Stimulated activated CD4-positive, alpha-beta T cell treated with anti-CD3 and anti-CD28 coated beads, Interleukin-1b, Interleukin-23, amount 100 ng/mL, for 1 hour (primary cell): ENCODE results near the gene RYK.
A peak's percentile ranks its signal among the peaks of the same experiment; 100 is the strongest.
"Not testable (repeated sequence)": the region's sequence is repeated elsewhere in the genome, so short reads cannot be mapped to it uniquely, and the experiment has no call there.

Experiments used
- DNase-seq, 2 donors: peaks; one replicate each; pipeline ENCODE4 v3.0.0-alpha.2; 2020; ENCODE audit warnings: low read depth in 2 of 2

RYK gene

DNA sequence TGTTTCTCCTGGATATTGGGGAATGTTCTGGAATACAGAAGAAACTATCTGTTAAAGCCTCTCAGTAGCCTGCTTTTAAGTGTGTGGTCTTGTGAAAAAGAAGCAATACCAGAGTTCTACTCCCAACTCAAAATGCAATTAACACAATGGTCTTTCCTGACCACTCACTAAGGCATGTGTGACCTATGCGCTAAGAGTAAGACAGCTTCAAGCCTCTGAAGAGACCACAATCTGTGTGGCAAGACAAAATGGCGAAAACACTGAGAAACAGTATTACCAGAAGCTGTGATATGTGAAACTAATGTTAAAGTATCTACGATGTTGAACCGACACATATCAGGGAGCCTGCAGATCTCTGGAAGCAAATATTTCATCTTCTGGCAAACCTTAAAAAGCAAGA is 33.8 kb downstream of the RYK start:
- DNase-seq, result no peak

DNA sequence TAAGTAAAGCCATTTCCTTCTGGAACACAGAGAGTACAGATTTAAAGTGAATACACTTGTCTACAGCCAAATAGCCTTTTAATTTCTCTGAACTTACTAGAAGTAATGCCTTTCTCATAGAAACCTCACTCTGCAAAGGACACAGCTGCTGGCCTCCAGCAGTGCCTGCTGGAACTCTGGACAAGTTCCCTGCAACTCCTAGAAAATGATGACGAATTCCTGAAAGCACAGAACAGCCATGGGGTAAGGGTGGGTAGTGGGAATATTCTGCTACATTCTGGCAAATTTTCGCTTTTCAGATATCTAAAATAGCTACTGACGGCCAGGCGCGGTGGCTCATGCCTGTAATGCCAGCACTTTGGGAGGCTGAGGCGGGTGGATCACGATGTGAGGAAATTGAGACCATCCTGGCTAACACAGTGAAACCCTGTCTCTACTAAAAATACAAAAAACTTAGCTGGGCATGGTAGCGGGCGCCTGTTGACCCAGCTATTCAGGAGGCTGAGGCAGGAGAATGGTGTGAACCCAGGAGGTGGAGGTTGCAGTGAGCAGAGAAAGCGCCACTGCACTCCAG is 34.4 kb downstream of the RYK start:
- no peak for DNase-seq

DNA sequence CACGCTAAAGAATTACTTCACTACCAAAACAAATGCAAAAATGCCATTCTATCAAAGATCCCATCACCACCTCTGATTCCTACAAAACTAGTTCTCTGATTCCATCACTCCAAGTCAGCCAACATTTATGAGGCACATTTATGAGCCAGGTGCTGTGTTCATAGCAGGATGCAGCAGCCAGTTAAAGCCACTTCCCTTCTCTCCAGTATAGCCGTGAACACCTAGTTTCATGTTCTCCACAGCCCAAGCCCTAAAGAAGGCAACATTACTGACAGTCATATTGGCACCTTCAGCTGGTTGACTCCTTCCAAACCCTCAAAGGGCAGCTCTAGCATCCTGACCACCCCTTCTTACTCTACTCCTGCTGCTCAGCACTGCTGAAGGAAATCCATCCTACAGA is 36.4 kb downstream of the RYK start:
- no peak for DNase-seq

DNA sequence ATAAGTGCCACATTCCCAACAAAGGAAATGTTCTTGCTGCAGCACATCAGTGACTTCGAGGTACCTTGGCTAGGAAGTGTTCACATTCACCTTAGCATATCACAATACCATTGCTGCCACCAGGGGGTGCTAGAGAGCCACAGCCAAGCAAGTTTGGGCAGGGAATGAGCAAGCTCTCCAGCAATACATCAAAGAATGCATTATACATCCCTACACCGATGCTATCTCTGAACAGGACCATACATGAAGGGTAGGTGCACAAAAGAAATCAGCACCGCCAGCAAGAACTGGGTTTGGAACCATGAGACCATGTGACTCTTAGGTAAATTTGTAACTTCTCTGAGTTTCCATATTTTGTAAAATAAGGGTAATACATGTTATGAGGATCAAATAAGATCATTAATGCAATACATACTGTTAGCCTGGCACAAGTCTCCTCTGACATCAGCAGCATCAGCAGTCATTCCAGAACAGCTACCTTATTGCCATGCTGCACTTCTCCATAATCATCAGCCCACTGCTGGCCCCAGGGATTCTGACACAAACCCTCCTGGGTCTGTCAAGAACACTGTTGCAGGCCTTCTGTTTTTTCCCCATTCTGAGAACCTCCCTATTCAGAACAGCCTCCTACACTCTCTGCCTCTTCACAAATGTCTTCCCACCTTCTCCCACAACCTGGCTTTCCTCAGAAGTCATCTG is 37.5 kb downstream of the RYK start:
- peak; percentile 68 to 94 for DNase-seq

DNA sequence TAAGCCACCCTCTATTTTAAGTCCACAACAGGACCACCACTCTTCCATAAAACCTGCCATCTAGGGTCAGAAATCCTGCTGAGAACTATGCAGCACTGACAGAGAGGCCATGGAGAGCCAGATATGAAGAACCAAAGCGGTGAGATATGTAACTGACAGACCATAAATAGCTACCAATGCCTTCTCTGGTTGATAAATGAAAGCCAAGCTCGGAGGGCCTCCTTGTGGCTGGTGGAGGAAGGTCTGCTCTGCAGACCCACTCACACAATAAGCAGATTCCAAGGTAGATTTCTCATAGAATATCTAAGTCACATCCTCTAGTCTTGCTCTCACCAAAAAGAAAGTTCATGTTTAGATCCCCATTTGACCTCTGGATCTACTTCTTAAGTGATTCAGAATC is 38.9 kb downstream of the RYK start:
- no peak for DNase-seq

DNA sequence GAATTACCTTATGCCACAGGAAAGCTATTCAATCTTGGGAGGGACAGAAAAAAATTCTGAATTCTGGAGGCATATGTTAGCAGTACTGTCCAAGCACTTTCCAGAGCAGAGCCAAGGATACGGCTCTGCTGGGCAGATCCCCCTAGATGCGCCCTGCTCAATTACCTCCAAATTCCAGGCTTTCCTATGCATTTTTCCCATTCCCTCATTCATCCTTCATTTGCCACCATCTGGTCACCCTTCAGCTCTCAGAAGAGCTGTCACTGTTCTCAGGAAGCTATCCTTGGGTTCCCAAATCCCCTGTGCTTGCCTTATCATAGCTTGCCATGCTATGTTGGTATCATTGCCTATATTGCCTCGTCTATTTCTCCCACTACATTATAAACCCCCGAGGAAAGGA is 45.2 kb downstream of the RYK start:
- DNase-seq, result no peak

DNA sequence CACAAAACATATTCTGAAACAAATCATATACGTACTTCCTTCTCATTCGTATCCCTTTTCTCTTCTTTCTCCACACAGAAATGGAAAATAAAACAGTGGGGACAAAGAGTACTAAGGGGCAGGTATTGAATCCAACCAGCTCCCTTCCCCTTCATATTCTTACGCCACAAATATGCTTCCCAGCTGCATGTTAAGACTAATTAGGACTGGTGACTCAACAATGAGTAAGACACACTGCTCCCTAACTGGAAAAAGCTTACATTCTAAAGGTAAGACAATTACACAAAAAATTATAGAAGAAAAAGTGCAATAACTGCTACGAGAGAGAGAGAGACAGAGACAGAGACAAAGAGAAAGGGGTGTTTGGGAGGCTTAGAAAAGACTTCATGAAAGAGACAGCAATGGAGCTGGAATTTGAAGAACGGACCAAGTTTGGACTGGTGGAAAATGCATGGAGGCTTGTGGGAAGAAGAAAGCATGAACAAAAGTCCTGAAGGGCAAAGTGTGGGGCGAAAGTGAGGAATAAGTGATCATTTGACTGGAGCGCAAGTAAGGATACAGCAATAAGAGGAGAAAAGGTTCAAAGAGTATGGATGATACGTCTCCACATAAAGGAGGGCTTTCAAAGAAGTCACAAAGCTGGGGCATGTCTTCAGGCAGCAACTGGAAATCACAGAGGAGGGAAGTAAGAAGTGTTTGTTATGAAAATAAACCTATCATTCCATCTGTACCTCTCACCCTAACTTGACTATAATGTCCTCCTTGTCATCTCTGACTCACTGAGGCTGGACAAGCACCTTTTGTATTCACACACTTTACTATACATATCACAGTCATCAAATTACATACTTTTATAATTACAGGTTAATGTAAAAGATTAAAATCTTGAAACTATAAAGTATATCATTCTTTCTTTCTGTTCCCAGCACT is 49.2 kb downstream of the RYK start:
- no peak for DNase-seq

DNA sequence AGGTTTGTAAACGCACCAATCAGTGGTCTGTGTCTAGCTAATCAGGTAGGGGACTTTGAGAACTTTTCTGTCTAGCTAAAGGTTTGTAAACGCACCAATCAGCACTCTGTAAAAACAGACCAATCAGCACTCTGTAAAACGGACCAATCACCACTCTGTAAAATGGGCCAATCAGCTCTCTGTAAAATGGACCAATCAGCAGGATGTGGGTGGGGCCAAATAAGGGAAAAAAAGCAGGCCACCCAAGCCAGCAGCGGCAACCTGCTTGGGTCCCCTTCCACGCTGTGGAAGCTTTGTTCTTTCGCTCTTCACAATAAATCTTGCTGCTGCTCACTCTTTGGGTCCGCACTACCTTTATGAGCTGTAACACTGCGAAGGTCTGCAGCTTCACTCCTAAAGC is 50.8 kb downstream of the RYK start:
- DNase-seq, result not testable (repeated sequence)

DNA sequence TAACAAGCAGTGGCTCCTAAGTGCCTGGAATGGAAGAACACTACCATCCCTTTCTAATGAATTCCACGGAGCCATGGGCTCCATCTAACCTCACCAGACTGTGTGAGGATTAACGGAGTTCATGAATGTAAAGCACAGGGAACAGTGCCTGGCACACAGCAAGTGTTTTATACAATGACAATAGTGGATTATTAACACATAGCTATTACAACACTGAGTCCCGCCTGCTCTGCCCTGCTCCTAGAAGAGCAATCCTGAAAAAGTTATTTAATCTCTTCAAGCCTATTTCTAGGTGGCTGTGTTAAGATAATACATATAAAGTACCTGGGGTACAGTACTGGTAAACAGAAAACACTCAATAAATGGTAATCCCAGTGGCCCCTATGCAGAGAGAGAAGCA is 51.4 kb downstream of the RYK start:
- DNase-seq, result no peak

DNA sequence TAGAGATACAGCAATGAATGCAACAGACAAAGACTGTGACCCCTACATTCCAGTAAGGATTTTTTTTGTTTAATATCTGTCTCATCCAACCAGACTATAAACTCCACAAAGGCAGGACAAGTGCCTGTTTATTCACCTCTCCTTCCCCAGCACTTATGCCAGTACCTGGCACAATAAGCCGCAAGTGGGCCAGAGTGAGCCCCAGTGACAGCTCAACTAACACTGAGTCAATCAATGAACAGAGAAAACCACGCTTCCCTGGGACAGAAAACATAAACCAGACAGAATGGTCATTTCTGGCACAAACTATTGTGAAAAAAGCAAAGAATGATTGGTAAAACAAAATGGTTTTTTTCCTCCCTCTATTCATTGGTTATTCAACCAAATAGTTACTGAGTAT is 52.2 kb downstream of the RYK start:
- no peak for DNase-seq

DNA sequence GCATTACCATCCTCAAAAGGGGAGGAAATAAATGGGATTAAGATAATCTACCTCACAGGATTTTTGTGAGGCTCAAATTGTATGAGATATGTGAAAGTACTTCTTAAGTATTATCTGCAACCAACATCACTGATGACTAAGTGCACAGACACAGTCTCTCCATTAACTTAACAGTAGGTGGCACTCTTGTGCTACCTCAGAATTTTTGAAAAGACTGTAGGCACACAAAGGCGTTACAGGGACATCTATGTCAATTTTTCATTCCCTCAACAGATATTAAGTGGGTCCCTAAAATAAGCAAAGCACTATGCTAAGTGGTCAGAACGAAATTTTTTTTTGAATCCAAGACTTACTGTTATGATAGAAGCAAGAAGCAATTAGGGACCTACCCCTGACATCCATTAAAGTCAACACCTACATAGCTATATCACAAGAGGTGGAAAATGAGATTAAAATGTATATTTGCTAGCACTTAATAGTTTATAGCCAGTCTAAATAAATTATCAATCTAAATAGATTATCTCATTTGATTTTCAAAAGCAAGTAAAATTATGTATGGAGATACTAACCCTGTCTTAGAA is 52.9 kb downstream of the RYK start:
- no peak for DNase-seq

DNA sequence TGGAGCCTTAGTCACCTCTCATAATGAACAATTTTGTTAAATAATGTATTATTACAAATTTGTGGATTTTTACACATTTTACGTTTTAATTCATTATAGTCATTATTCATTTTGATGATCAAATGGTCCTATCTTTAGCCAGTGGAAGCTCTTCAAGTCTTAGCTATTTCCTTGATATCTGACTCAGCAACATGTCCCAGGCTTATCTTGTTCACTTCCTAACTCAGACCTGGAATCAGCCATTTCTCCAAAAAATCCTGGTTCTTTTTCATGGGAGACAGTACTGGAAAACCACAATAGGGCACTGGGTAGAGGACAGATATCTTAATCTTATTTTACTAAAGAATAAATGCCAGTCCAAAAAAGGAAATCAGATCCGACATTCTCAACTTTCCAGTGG is 56.4 kb downstream of the RYK start:
- no peak for DNase-seq

DNA sequence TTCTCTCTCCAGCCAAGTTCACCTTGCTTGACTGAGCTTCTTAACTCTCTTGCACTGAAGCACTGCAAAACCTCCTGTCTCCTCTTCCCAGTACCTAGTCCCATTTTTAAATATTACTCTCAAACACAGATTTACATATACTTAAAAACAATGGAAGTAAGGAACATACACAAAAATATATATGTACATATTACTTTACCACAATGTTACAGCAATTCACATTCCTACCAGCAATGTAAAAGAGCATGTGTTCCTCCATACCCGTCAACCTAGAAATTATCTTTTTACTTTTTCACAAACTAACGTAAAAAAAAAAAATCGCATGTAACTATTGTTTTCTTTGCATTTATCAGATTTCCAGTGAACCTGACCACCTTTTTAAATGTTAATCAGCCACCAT is 60.4 kb downstream of the RYK start:
- DNase-seq, result no peak

DNA sequence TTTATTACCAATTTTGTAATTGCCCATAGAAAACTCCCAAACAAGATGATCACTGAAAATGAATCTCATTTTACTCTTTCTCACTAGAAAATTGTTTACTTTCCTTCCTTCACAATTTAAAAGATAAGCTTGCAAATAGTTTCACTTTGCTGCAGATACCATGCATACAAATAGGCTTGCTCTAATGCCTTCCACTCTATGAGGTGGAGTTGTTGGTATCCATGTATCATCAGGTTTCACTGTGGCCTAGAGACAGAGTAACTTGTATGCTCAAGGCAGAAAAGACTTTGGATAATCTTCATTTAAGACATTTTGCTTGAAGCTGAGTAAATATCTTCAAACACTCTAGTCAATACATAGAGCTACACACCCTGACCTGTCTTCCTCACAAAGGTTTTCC is 60.8 kb downstream of the RYK start:
- DNase-seq, result no peak

DNA sequence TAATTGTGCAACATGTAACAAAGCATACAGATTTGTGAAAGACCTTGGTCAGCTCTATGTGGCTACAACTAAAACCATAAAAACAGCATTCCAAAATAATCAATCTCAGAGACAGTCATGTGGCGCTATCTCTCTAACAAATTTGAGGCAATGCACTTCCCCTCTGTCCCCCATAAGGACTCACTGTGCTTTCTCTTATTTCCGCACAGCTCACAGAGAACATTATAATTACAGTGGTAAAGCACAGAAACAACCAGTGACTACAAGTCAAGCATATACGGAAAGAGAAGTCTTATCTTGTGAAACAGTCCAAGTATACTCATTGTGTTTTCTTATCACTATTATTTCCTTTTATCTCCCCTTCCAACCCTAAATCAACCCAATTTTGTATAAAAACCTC is 64.3 kb downstream of the RYK start:
- DNase-seq, result no peak

DNA sequence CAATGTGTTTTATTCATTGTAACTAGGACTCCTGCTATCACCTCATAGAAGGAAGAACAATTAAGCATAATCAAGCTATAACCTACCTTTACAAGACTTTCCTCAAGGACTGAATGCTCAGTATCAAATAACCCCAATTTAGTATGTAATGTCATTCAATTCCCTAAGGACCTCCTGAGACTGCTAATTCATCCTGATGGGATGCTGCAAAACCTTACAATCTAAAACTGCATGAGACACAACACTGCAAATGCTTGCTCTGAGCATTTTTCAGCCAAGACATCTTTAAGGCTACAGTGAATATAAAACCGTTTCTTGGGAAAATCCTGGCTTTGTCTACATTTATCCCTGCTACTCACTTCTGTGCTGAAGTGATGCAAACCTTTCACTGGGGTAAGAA is 69.9 kb downstream of the RYK start:
- DNase-seq, result no peak

DNA sequence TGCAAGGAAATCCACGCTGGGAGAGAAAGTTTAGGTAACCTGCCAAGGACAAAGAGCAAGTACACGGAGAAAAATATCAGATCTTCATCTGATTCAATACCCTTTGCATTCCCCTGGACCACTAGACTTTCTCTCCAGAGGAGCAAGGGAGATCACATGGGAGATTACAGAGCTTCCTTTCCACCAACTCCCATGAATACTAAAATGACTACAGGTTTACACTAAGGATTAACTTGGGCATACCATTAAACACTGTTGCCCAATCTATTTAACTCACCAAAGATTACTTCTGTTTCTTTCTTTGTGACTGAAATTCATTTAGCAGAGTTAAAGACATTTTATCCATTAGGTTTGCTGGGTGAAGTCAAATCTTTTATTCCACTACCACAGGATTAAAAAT is 71.2 kb downstream of the RYK start:
- DNase-seq, result no peak

DNA sequence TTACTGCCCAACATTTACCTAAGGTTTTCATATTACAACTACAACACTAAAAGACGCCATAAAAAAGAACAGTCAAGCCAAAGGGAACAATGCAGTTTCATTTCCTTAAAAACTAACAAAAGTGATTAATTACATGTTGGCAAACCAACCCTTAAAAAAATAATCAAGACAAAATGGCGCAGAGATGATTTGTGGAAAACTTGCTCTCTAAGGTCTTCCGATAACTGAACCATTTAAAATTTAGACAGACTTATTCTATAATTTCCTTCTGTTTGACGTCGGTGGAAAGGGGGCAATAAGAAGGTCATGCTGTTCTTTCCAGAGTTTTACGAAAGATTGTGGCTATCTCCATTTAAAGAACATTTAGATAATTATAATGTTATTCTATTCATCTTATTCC is 87.6 kb downstream of the RYK start:
- DNase-seq, result no peak

DNA sequence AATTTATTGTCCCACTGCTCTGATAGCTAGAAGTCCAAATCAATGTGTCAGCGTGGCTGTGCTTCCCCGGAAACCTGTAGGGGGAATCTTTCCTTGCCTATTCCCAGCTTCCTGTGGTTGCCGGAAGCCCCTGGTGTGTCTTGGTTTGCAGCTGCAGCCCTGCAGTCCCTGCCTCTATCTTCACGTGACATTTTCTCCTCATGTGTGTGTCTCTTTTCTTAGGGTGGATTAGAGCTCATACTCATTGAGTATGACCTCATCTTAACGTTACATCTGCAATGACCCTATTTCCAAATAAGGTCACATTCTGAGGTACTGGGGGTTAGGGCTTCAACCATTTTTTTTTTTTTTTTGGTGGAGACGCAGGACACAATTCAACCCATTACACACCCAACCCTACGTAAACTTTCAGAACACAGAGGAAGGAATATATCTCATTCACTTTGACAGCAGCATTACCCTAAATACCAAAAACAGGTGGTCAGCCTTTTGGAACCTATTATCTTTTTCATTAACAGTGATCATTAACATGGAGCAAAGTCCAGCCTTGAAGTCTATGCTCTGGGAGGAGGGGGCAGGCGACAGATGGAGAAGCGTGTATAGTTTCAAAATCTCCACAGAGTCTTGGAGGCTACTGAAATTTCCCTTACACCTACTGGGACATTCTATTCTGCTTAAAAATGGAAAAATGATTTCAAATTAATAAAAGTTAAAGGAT is 88.6 kb downstream of the RYK start:
- DNase-seq, result no peak

DNA sequence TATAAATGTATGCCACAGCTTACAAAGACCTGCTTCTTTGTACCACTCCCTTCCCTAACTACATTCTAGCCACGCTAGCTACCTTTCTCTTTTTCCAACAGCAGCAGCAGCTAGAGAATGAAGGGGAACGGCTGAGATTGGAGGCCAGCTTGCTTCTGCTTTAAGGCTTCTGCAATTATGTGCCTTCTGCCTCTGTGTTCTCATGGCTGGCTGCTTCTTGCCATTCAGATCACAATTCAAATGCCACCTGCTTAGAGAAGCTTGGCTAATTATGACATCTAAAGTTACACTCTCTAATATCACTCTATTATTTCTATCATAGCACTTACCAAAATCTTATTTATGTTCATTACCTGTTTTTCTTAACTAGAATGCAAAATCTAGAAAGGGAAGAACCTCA is 95.2 kb downstream of the RYK start:
- DNase-seq, result no peak

DNA sequence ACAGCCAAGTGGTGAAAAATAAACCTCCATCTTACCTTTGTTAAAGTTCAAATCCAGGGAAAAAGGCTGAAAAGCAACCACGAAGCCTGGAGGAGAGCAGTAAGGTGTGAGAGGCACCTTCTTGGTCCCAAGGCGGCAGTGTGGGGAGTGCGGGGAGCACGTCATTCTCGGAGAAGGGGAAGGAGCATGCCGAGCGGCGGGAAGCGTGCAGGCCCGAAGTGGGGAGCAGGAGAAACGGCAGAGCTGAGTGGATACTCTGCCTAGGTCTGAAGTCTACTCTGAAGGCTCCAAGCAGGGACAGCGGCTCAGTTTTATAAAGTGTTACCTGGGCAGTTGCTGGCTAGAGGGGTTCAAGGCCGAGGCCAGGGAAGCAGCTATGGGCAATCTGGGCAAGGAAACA is 96.9 kb downstream of the RYK start:
- DNase-seq, result no peak

DNA sequence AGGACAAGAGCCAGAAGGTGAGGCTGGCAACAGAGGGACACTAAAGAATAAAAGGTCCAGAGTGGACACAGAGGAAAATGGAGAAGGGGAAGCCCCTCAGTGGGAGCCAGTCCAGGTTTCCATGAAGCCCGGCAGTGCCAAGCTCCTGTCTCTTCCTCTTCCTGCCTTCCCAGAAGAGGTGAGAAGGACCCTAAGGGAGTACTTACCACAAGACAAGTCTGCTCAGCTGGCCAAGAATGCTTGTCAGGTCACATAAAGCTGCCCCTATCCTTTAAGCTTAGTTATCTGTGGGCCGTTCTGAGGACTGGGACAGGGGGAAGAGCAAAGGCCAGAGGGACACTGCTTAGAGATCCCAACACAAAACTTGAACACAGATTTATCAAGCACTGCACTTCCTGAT is 100.2 kb downstream of the RYK start:
- no peak for DNase-seq
